NCI-H2196 (cell line): ENCODE data around the gene SESN3.

ENCODE experiments used
- DNase-seq: peaks from one replicate; lab custom pipeline; 2025; ENCODE audit not compliant: unreplicated experiment; lab: John Stamatoyannopoulos, UW

Gene SESN3

GRCh38 chr11:95128602-95129001 is 102.4 kb downstream of the SESN3 start:
- no peak for DNase-seq

- DNase-seq: no peak
Observed at GRCh38 chr11:95123556-95123955, 107.4 kb downstream of the SESN3 start.

GRCh38 chr11:95121698-95122097 is 109.3 kb downstream of the SESN3 start:
- no peak for DNase-seq

GRCh38 chr11:95119361-95120060 is 111.5 kb downstream of the SESN3 start:
- no peak for DNase-seq

- no peak for DNase-seq
Observed at GRCh38 chr11:95115597-95115996, 115.4 kb downstream of the SESN3 start.
